SU-DHL-6 (cell line): ENCODE data around the gene SIGLEC9.

ENCODE experiments used
- H2AFZ ChIP-seq: fragments of 200-600 bp; sonication (generic); 2 replicates; pipeline ENCODE4 v1.6.1; 2014; ENCODE audit warnings: low read depth, mild to moderate bottlenecking, moderate library complexity, mixed read lengths, antibody characterized with exemption, low read length; ENCODE audit not compliant: severe bottlenecking
- H3F3A ChIP-seq: fragments of 200-600 bp; shearing (Covaris generic); 2 replicates; pipeline ENCODE4 v1.6.0; 2016; ENCODE audit warnings: antibody characterized with exemption, mild to moderate bottlenecking; ENCODE audit not compliant: insufficient read depth
- H3K27ac ChIP-seq: fragments of 200-600 bp; sonication (generic); 2 replicates; pipeline ENCODE4 v1.5.1; 2016; ENCODE audit warnings: low read depth, mild to moderate bottlenecking, low read length, moderate library complexity, mixed read lengths
- H3K27me3 ChIP-seq: fragments of 200-600 bp; sonication (generic), shearing (Covaris generic); 2 replicates; pipeline ENCODE4 v1.6.0; 2014; ENCODE audit warnings: mild to moderate bottlenecking, low read length
- H3K36me3 ChIP-seq: fragments of 200-600 bp; sonication (generic); 2 replicates; pipeline ENCODE4 v1.6.1; 2014; ENCODE audit warnings: mild to moderate bottlenecking, low read length, mixed read lengths
- H3K4me2 ChIP-seq: fragments of 300-600, 200-600 bp; shearing (Covaris generic), sonication (generic); 2 replicates; pipeline ENCODE4 v1.6.0; 2014; ENCODE audit warnings: low read length, low read depth, mild to moderate bottlenecking; ENCODE audit not compliant: poor library complexity, severe bottlenecking
- H3K4me3 ChIP-seq: fragments of 200-600 bp; sonication (generic); 2 replicates; pipeline ENCODE4 v1.5.1; 2014; ENCODE audit warnings: antibody characterized with exemption, low read length, mild to moderate bottlenecking, mixed read lengths; ENCODE audit not compliant: insufficient read depth, poor library complexity, severe bottlenecking
- H3K79me2 ChIP-seq: fragments of 200-600 bp; sonication (generic); 2 replicates; pipeline ENCODE4 v1.6.1; 2014; ENCODE audit warnings: mild to moderate bottlenecking, low read length, moderate library complexity; ENCODE audit not compliant: insufficient read depth
- H3K9ac ChIP-seq: fragments of 200-600 bp; sonication (generic); 2 replicates; pipeline ENCODE4 v1.7.0; 2014; ENCODE audit warnings: mild to moderate bottlenecking, low read length
- H3K9me2 ChIP-seq: fragments of 200-600 bp; sonication (generic); replicated peaks from 2 replicates; pipeline ENCODE4 v1.6.1; 2014; ENCODE audit warnings: low read length; ENCODE audit not compliant: insufficient read depth
- H3K9me3 ChIP-seq: fragments of 200-600 bp; sonication (generic); 2 replicates; pipeline ENCODE4 v1.6.1; 2014; ENCODE audit warnings: low read length, mixed read lengths; ENCODE audit not compliant: insufficient read depth
- H4K20me1 ChIP-seq: fragments of 200-600 bp; sonication (generic); 2 replicates; pipeline ENCODE4 v1.6.1; 2014; ENCODE audit warnings: low read depth, mild to moderate bottlenecking, antibody characterized with exemption, low read length, moderate library complexity, mixed read lengths
- EZH2phosphoT487 ChIP-seq: fragments of 200-600 bp; sonication (generic), shearing (Covaris generic); conservative IDR thresholded peaks from 2 replicates; pipeline ENCODE4 v1.6.1; 2018; ENCODE audit warnings: mild to moderate bottlenecking, antibody characterized with exemption, low read length, moderate library complexity, mixed read lengths
- TF ChIP-seq, protein P1 (sequence below): fragments of 200-600 bp; sonication (generic); IDR thresholded peaks from one replicate; pipeline ENCODE4 v1.5.1; 2017; ENCODE audit warnings: antibody characterized with exemption, mild to moderate bottlenecking, low read length, moderate library complexity; ENCODE audit not compliant: insufficient read depth, poor library complexity, severe bottlenecking

The SIGLEC9 gene

DNA sequence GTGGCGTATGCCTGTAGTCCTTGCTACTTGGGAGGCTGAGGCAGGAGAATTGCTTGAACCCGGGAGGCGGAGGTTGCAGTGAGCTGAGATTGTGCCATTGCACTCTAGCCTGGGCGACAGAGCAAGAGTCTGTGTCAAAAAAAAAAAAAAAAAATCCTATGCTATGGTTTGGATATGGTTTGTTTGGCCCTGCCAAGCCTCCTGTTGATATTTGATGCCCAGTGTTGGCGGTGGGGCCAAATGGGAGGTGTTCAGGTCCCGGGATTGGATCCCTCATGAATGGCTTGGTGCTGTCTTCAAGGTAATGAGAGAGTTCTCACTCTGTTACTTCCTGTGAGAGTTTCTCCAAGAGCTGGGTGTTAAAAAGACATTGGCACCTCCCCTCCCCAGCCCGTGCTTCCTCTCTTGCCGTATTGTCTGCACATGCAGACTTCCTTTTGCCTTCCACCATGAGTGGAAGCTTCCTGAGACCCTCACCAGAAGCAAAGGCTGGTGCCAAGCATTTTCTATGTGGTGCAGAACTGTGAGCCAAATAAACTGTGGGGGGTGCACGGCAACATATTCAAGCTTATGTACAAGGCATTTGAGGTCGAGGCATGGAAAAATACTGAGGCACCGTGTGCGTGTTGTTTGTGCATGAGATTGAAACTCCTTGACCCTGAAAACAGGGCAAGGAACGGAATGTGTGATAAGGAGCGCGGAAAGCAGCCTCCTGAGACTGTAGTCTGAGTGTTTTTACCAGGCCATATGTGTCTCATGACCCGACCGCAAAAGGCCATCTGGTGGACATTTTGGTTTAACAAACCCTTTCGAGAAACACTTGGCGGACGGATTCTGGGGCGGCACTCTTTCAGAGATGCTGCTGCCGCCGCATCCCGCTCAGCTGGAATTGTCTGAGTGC, 7.3 kb downstream of the SIGLEC9 start:
- no peaks in the 10 kb centered on the region for H3F3A ChIP-seq
- H4K20me1 ChIP-seq, result no peaks in the 10 kb centered on the region
- no peak overlapping the region for H3K4me2 ChIP-seq
- peaks cover 9% of the 10 kb centered on the region; the same call in 1 of the 2 replicates for H3K9me3 ChIP-seq
- H3K27ac ChIP-seq, result no peak overlapping the region
- no peak overlapping the region for H3K4me3 ChIP-seq
- no peak overlapping the region for H2AFZ ChIP-seq
- no peaks in the 10 kb centered on the region for H3K9me2 ChIP-seq
- H3K27me3 ChIP-seq, result no peaks in the 10 kb centered on the region; the same call in 1 of the 2 replicates
- H3K36me3 ChIP-seq, result no peaks in the 10 kb centered on the region
- no peak for TF ChIP-seq EZH2phosphoT487
- TF ChIP-seq, protein P1, sequence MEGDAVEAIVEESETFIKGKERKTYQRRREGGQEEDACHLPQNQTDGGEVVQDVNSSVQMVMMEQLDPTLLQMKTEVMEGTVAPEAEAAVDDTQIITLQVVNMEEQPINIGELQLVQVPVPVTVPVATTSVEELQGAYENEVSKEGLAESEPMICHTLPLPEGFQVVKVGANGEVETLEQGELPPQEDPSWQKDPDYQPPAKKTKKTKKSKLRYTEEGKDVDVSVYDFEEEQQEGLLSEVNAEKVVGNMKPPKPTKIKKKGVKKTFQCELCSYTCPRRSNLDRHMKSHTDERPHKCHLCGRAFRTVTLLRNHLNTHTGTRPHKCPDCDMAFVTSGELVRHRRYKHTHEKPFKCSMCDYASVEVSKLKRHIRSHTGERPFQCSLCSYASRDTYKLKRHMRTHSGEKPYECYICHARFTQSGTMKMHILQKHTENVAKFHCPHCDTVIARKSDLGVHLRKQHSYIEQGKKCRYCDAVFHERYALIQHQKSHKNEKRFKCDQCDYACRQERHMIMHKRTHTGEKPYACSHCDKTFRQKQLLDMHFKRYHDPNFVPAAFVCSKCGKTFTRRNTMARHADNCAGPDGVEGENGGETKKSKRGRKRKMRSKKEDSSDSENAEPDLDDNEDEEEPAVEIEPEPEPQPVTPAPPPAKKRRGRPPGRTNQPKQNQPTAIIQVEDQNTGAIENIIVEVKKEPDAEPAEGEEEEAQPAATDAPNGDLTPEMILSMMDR, result no peak
- H3K79me2 ChIP-seq, result no peaks in the 10 kb centered on the region
- H3K9ac ChIP-seq, result no peak overlapping the region

DNA sequence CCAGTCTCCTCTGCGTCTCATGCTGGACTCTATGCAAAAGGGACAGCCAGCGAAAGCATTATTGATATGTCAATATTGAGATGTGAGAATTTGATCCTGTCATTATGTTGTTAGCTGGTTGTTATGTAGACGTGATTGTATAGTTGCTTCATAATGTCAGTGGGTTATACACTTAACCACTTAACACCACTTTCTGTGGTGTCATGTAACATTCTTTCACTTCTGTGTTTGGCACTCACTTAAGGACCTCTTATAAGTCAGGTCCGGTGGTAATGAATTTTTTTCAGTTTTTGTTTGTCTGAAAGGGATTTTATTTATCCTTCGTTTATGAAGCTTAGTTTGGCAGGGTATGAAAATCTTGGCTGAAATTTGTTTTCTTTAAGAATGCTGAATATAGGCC, 10.3 kb downstream of the SIGLEC9 start:
- H3K79me2 ChIP-seq, result no peaks in the 10 kb centered on the region
- H3K4me2 ChIP-seq, result no peak overlapping the region

DNA sequence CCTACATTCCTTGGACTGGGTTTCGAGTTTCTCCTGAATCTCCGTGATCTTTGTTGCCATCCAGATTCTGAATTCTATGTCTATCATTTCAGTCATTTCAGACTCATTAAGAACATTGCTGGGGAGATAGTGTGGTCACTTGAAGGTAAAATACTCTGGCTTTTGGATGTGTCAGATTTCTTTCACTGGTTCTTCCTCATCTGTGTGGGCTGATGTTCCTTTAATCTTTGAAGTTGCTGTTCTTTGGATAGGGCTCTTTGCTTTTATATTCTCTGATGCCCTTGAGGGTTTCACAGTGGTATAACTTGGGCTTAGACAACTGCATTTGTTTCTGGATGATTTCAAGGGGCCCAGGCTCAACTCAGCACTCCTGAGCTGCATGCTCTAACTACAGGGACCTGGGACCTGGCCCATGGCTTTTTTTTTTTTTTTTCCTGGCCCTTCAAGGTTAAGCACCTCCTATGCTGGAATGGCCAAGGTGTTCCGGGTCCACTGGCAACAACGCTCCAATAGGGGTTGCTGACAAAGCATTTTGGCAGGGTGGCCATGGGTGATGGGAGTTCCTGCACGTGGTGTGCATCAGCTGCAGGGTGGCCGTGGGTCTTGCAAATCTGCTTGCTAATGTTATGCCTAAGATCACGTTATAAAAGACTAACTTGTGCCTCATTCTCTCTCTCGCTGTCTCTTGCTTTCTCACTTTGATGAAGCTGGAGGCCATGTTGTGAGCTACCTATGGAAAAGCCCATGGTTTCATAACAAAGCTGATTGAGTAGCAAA, 11.5 kb downstream of the SIGLEC9 start:
- no peaks in the 10 kb centered on the region for H3K79me2 ChIP-seq
- no peak for TF ChIP-seq EZH2phosphoT487
- TF ChIP-seq, protein P1, result no peak
- H3K9me3 ChIP-seq, result peaks cover 9% of the 10 kb centered on the region; the same call in 1 of the 2 replicates
- no peak overlapping the region for H3K4me3 ChIP-seq
- no peaks in the 10 kb centered on the region; the same call in 1 of the 2 replicates for H3K27me3 ChIP-seq
- no peaks in the 10 kb centered on the region for H3K9me2 ChIP-seq
- H3K27ac ChIP-seq, result no peak overlapping the region
- H3F3A ChIP-seq, result no peaks in the 10 kb centered on the region
- H3K4me2 ChIP-seq, result no peak overlapping the region
- no peaks in the 10 kb centered on the region for H3K36me3 ChIP-seq
- no peak overlapping the region for H2AFZ ChIP-seq
- H3K9ac ChIP-seq, result no peak overlapping the region
- H4K20me1 ChIP-seq, result no peaks in the 10 kb centered on the region

More for the DNA sequence above, 10.3 kb downstream of the SIGLEC9 start:
- H3K9ac ChIP-seq, result no peak overlapping the region
- TF ChIP-seq, protein P1, result no peak
- TF ChIP-seq EZH2phosphoT487, result no peak
- H3K9me3 ChIP-seq, result peaks cover 9% of the 10 kb centered on the region; the same call in 1 of the 2 replicates
- H3K36me3 ChIP-seq, result no peaks in the 10 kb centered on the region
- no peaks in the 10 kb centered on the region for H3F3A ChIP-seq
- H4K20me1 ChIP-seq, result no peaks in the 10 kb centered on the region
- no peak overlapping the region for H3K27ac ChIP-seq
- no peak overlapping the region for H3K4me3 ChIP-seq
- H3K27me3 ChIP-seq, result no peaks in the 10 kb centered on the region; the same call in 1 of the 2 replicates
- H3K9me2 ChIP-seq, result no peaks in the 10 kb centered on the region
- H2AFZ ChIP-seq, result no peak overlapping the region
